ENCODE data around the gene GFRA1.

GRCh38 chr10:116247691-116248090 is 25.3 kb downstream of the GFRA1 start:
- TF ChIP-seq CTCF (IDR thresholded peaks at IDR 0.05), result no peak
- no peak for TF ChIP-seq POLR2A (IDR thresholded peaks at IDR 0.05)
